Measurements from ENCODE around the gene CDK6. TPM values are rescaled to one million over a fixed set of nuclear protein-coding genes. Genes with fewer than 3 reads are reported as not detected.

CDK6 gene
- total RNA-seq, 1 experiment from 2014 or later, result 41.4 TPM

GRCh38 chr7:92594746-92595145, 241.6 kb downstream of the CDK6 start:
- no TSS peak for BruUV-seq (replicated peaks)
- TF ChIP-seq JUND (IDR thresholded peaks at IDR 0.05) (no peak), EGR1 (IDR thresholded peaks at IDR 0.05; ENCODE audit: low read depth) (no peak), ZNF274 (IDR thresholded peaks at IDR 0.05; ENCODE audit: low read depth, low read length) (no peak), SP1 (IDR thresholded peaks at IDR 0.05; ENCODE audit: low read depth) (no peak), EZH2 (IDR thresholded peaks at IDR 0.05) (no peak), SIN3A (IDR thresholded peaks at IDR 0.05; ENCODE audit: low read depth) (no peak), CEBPB (IDR thresholded peaks at IDR 0.05; ENCODE audit: low read depth) (no peak), YY1 (IDR thresholded peaks at IDR 0.05; ENCODE audit: extremely low read depth, insufficient replicate concordance, low read depth, low read length) (no peak), CBX3 (IDR thresholded peaks at IDR 0.05; ENCODE audit: low read depth) (no peak), ZBTB33 (IDR thresholded peaks at IDR 0.05; ENCODE audit: extremely low read depth, insufficient replicate concordance, low read length) (no peak), MAX (IDR thresholded peaks at IDR 0.05) (no peak), CTCF (IDR thresholded peaks at IDR 0.05 in 2 of 3, conservative IDR thresholded peaks at IDR 0.05 in 1 of 3; ENCODE audit: borderline replicate concordance in 1 of 3, insufficient read depth in 1 of 3, low read depth in 2 of 3, low read length in 2 of 3) (no peak), REST (IDR thresholded peaks at IDR 0.05; ENCODE audit: low read depth) (no peak), EZH2phosphoT487 (IDR thresholded peaks at IDR 0.05; ENCODE audit: borderline replicate concordance) (no peak), POLR2A (IDR thresholded peaks at IDR 0.05; ENCODE audit: borderline replicate concordance, extremely low read depth, insufficient read depth, insufficient read length) (no peak), POLR2AphosphoS5 (IDR thresholded peaks at IDR 0.05; ENCODE audit: low read depth, low read length) (no peak), FOSL1 (IDR thresholded peaks at IDR 0.05; ENCODE audit: low read depth) (no peak), SRF (IDR thresholded peaks at IDR 0.05; ENCODE audit: low read depth) (no peak), ELF1 (IDR thresholded peaks at IDR 0.05; ENCODE audit: borderline replicate concordance, low read depth) (no peak)

More at GRCh38 chr7:92594746-92595145, 241.6 kb downstream of the CDK6 start:
- intact Hi-C loops (cut with micrococcal nuclease), result no loop called here
- DNase-seq (ENCODE audit: low read depth, low spot score) (no peak), ATAC-seq (no peak)
- ChIA-PET POLR2A (no interaction called here), CTCF (interaction anchor here (1.4 kb wide), 1 partner anchor 15 kb away, joined by 3 read pairs; no protein-coding TSS in a partner anchor), RAD21 (ENCODE audit: low non-redundant PET in 1 of 2, low total read pairs in 2 of 2, uncharacterized antibody in 2 of 2, unreplicated experiment in 2 of 2) (no interaction called here)
- H2AFZ ChIP-seq (ENCODE audit: low read depth, low read length, poor library complexity, severe bottlenecking), result peak overlapping the region; percentile 48
- no peaks in the 10 kb centered on the region for H3K9me2 ChIP-seq (ENCODE audit: insufficient read depth)
- no peaks in the 10 kb centered on the region for H3K9me3 ChIP-seq (ENCODE audit: control insufficient read depth in 1 of 2, insufficient read depth in 1 of 2, low read depth in 1 of 2, low read length in 2 of 2)
- peaks cover 0 to 17% of the 10 kb centered on the region in 2 experiments; a peak in 3 of 4 replicates for H3K4me1 ChIP-seq (ENCODE audit: control insufficient read depth in 1 of 2, insufficient read depth in 2 of 2, low read length in 2 of 2)
- no peaks in the 10 kb centered on the region for H3K27me3 ChIP-seq (ENCODE audit: insufficient read depth, low read length)
- H3K27ac ChIP-seq (ENCODE audit: low read depth, low read length), result no peak overlapping the region; the same call in 1 of the 2 replicates
- no peak overlapping the region for H3K9ac ChIP-seq (ENCODE audit: low read length)
- no peaks in the 10 kb centered on the region for H4K20me1 ChIP-seq (ENCODE audit: insufficient read depth)
- no peaks in the 10 kb centered on the region for H3K36me3 ChIP-seq (ENCODE audit: control insufficient read depth in 1 of 2, insufficient read depth in 2 of 2, low read length in 2 of 2)
- H3K4me3 ChIP-seq (replicated peaks in 1 of 2; ENCODE audit: low read depth in 1 of 2, low read length in 2 of 2), result no peak overlapping the region
- peaks cover 4% of the 10 kb centered on the region for H3K79me2 ChIP-seq (ENCODE audit: insufficient read depth, low read length)
- H3K4me2 ChIP-seq (ENCODE audit: low read length), result no peak overlapping the region

Measured in HCT116 (cell line).